CD14-positive monocyte (primary cell): ENCODE measurements around the gene RAX2. TPM values are rescaled to one million over a fixed set of nuclear protein-coding genes. Genes with fewer than 3 reads are reported as not detected.

ENCODE experiments used
- DNase-seq, 3 donors: peaks; one replicate each; pipeline ENCODE4 v3.0.0-alpha.2; 2011 to 2022
- H2AFZ ChIP-seq: 2 replicates; pipeline ENCODE4 v1.6.0; 2012; ENCODE audit warnings: mild to moderate bottlenecking, low read depth, low read length, inconsistent platforms; ENCODE audit not compliant: insufficient read depth, poor library complexity, severe bottlenecking
- H3K27ac ChIP-seq, 2 donors: 1 replicate in 1 of 2; 2 replicates in 1 of 2; pipeline ENCODE4 v1.5.1; 2012 to 2013; ENCODE audit warnings: low read length in 2 of 2, control low read depth in 1 of 2, inconsistent platforms in 1 of 2, low read depth in 1 of 2, mild to moderate bottlenecking in 1 of 2
- H3K27me3 ChIP-seq, 2 donors: one replicate each; pipeline versions ENCODE4 v1.6.0 to v1.6.1; 2011 to 2013; ENCODE audit warnings: low read length in 2 of 2; ENCODE audit not compliant: control insufficient read depth in 2 of 2, insufficient read depth in 2 of 2
- H3K36me3 ChIP-seq, 2 donors: replicated peaks in 1 of 2; 1 replicate in 1 of 2; 2 replicates in 1 of 2; pipeline versions ENCODE4 v1.5.1 to v1.6.1; 2012 to 2013; ENCODE audit warnings: low read length in 2 of 2, control low read depth in 1 of 2, inconsistent platforms in 1 of 2, mild to moderate bottlenecking in 1 of 2; ENCODE audit not compliant: insufficient read depth in 2 of 2, control insufficient read depth in 1 of 2
- H3K4me1 ChIP-seq, 2 donors: 1 replicate in 1 of 2; 2 replicates in 1 of 2; pipeline versions ENCODE4 v1.5.1 to v1.6.1; 2012 to 2013; ENCODE audit warnings: low read length in 2 of 2, control low read depth in 1 of 2, inconsistent platforms in 1 of 2, mild to moderate bottlenecking in 1 of 2, moderate library complexity in 1 of 2; ENCODE audit not compliant: insufficient read depth in 2 of 2, control insufficient read depth in 1 of 2
- H3K4me2 ChIP-seq: replicated peaks from 2 replicates; pipeline ENCODE3; 2012; ENCODE audit warnings: low read length, moderate library complexity, mild to moderate bottlenecking; ENCODE audit not compliant: poor library complexity, severe bottlenecking; ENCODE audit errors: extremely low read depth
- H3K4me3 ChIP-seq, 3 experiments: fragments of 200-600 bp in 1 of 3; sonication (generic) in 1 of 3; replicated peaks in 1 of 3; 1 replicate in 2 of 3; 2 replicates in 1 of 3; pipeline ENCODE4 v1.5.1; 2011 to 2013; ENCODE audit warnings: low read length in 3 of 3, mild to moderate bottlenecking in 3 of 3, control low read depth in 2 of 3, low read depth in 2 of 3, inconsistent platforms in 1 of 3, moderate library complexity in 1 of 3
- H3K79me2 ChIP-seq: 2 replicates; pipeline ENCODE4 v1.6.0; 2012; ENCODE audit warnings: mild to moderate bottlenecking, control low read depth, inconsistent platforms, low read length, moderate library complexity; ENCODE audit not compliant: insufficient read depth
- H3K9ac ChIP-seq: 2 replicates; pipeline ENCODE4 v1.6.0; 2017; ENCODE audit warnings: low read length, mild to moderate bottlenecking; ENCODE audit not compliant: insufficient read depth, poor library complexity, severe bottlenecking
- H3K9me3 ChIP-seq, 2 donors: replicated peaks in 1 of 2; 1 replicate in 1 of 2; 2 replicates in 1 of 2; pipeline versions ENCODE4 v1.5.1 to v1.6.1; 2012 to 2013; ENCODE audit warnings: low read length in 2 of 2, control low read depth in 1 of 2; ENCODE audit not compliant: control insufficient read depth in 1 of 2, insufficient read depth in 1 of 2
- H4K20me1 ChIP-seq: 2 replicates; pipeline ENCODE4 v1.6.0; 2012; ENCODE audit warnings: mild to moderate bottlenecking, low read length, control low read depth, moderate library complexity; ENCODE audit not compliant: insufficient read depth
- H3K27ac Mint-ChIP-seq, 7 donors: one replicate each; pipeline ENCODE4 v1.8.0; 2020; ENCODE audit warnings: mild to moderate bottlenecking in 7 of 7, mixed read lengths in 7 of 7, moderate library complexity in 6 of 7, inconsistent platforms in 2 of 7
- H3K27me3 Mint-ChIP-seq, 3 donors: one replicate each; pipeline ENCODE4 v1.8.0; 2021 to 2022; ENCODE audit warnings: low read depth in 3 of 3, mild to moderate bottlenecking in 3 of 3, mixed read lengths in 3 of 3, moderate library complexity in 3 of 3, inconsistent platforms in 1 of 3
- H3K36me3 Mint-ChIP-seq, 2 donors: one replicate each; pipeline ENCODE4 v1.8.0; 2020; ENCODE audit warnings: mixed read lengths in 2 of 2, inconsistent platforms in 1 of 2, mild to moderate bottlenecking in 1 of 2
- H3K4me1 Mint-ChIP-seq: one replicate; pipeline ENCODE4 v1.8.0; 2020; ENCODE audit warnings: mild to moderate bottlenecking, mixed read lengths
- H3K4me3 Mint-ChIP-seq, 2 donors: one replicate each; pipeline ENCODE4 v1.8.0; 2020; ENCODE audit warnings: mild to moderate bottlenecking in 2 of 2, mixed read lengths in 2 of 2, moderate library complexity in 1 of 2
- H3K9me3 Mint-ChIP-seq, 7 donors: one replicate each; pipeline ENCODE4 v1.8.0; 2020 to 2022; ENCODE audit warnings: mixed read lengths in 7 of 7, mild to moderate bottlenecking in 6 of 7, moderate library complexity in 6 of 7, inconsistent platforms in 2 of 7
- WGBS: methylation state at CpG from one replicate; pipeline ENCODE4 v1.1.5; 2013; ENCODE audit warnings: missing lambda C conversion rate; ENCODE audit not compliant: insufficient coverage; 5-methylcytosine and 5-hydroxymethylcytosine counted together
- intact Hi-C, 2 donors: fragments of 100-400 bp; cut with micrococcal nuclease; formaldehyde crosslinking; loops; one replicate each; pipeline versions ENCODE4 v1.15.0 to v1.15.1; 2023
- polyA plus RNA-seq, 3 donors: library from polyadenylated mRNA; depleted of rRNA in 1 of 3; unstranded in 2 of 3; stranded (reverse) in 1 of 3; fragments of 300-500 nt in 2 of 3; fragments of >200 nt in 1 of 3; fragmentation: Illumina TruSeq in 2 of 3; gene quantifications; 1 replicate in 2 of 3; 2 replicates in 1 of 3; pipeline ENCODE4 v1.2.3, GENCODE V29; 2012 to 2021
- TF ChIP-seq, protein P1 (sequence below): fragments of 200-600 bp; IDR thresholded peaks from one replicate; pipeline ENCODE4 v1.8.0; 2022; ENCODE audit warnings: antibody characterized with exemption, mild to moderate bottlenecking

The RAX2 gene
- polyA plus RNA-seq, 3 donors, result not detected

DNA sequence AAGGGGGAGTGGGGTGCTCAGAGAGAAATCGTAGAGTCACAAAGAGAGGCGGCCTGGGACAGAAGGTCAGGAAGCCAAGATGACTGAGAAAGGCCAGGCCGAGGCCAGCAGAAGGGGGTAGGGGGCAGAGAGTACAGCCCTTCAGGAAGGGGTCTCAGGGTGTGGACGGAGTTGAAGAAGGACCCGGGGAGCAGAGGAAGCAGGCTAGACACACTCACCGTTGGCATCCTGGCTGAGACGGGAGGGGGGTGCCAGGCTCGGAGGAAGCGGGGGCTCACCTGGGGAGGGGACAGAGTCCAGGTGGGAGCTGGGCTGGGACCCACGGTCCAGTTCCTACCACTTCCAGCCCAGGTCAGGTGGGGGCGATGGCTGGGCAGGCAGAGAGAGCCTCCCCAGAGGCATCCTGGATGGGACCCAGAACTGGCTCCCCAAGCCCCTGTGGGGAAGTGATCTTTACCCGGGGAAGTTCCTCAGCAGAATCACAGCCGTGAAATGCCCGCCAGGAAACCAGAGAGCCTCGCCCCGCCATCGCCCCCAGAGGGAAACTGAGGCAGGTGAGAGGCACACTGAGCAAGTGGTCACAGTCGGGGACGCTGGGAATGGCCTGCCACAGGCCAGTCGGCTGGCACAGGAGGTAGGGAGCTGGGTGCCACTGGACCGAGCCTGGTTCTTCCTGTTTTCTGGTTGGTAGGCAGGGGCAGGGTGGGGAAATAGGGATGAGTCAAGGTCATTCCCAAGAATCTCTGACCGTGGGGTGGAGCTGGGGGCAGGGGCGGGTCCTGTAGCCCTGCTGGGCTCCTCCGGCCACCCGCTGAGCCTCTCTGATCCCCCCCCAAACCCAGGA is 12.8 kb upstream of the RAX2 start:
- WGBS, result 25% methylated on average over 21 of the region's 25 CpGs
- Histone ChIP-seq H3K27me3 (peaks cover 0 to 13% of the 10 kb centered on the region in 2 donors), H3K4me2 (peak overlapping the region; percentile 76), H3K36me3 (no peaks in the 10 kb centered on the region), H3K4me1 (peaks cover 7 to 15% of the 10 kb centered on the region in 2 donors), H3K9me3 (peaks cover 22 to 32% of the 10 kb centered on the region in 2 donors), H3K4me3 (peak overlapping the region in 1 of 3 experiments; percentile 64), H3K27ac (no peak overlapping the region), H2AFZ (peak overlapping the region; percentile 50), H4K20me1 (no peaks in the 10 kb centered on the region), H3K9ac (no peak overlapping the region), H3K79me2 (no peaks in the 10 kb centered on the region)
- peak in 1 of 3 donors; percentile 36 for DNase-seq
- Mint-ChIP-seq H3K4me3 (peak overlapping the region; percentile 60 to 78), H3K27me3 (peaks cover 16 to 30% (median 17%) of the 10 kb centered on the region in 3 donors), H3K27ac (peak overlapping the region in 1 of 7 donors; percentile 52), H3K9me3 (peaks cover 19 to 35% (median 23%) of the 10 kb centered on the region in 7 donors), H3K4me1 (peaks cover 9% of the 10 kb centered on the region), H3K36me3 (peaks cover 1 to 7% of the 10 kb centered on the region in 2 donors)
- intact Hi-C loops, result no loop called here
- TF ChIP-seq, protein P1, sequence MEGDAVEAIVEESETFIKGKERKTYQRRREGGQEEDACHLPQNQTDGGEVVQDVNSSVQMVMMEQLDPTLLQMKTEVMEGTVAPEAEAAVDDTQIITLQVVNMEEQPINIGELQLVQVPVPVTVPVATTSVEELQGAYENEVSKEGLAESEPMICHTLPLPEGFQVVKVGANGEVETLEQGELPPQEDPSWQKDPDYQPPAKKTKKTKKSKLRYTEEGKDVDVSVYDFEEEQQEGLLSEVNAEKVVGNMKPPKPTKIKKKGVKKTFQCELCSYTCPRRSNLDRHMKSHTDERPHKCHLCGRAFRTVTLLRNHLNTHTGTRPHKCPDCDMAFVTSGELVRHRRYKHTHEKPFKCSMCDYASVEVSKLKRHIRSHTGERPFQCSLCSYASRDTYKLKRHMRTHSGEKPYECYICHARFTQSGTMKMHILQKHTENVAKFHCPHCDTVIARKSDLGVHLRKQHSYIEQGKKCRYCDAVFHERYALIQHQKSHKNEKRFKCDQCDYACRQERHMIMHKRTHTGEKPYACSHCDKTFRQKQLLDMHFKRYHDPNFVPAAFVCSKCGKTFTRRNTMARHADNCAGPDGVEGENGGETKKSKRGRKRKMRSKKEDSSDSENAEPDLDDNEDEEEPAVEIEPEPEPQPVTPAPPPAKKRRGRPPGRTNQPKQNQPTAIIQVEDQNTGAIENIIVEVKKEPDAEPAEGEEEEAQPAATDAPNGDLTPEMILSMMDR, result no peak

DNA sequence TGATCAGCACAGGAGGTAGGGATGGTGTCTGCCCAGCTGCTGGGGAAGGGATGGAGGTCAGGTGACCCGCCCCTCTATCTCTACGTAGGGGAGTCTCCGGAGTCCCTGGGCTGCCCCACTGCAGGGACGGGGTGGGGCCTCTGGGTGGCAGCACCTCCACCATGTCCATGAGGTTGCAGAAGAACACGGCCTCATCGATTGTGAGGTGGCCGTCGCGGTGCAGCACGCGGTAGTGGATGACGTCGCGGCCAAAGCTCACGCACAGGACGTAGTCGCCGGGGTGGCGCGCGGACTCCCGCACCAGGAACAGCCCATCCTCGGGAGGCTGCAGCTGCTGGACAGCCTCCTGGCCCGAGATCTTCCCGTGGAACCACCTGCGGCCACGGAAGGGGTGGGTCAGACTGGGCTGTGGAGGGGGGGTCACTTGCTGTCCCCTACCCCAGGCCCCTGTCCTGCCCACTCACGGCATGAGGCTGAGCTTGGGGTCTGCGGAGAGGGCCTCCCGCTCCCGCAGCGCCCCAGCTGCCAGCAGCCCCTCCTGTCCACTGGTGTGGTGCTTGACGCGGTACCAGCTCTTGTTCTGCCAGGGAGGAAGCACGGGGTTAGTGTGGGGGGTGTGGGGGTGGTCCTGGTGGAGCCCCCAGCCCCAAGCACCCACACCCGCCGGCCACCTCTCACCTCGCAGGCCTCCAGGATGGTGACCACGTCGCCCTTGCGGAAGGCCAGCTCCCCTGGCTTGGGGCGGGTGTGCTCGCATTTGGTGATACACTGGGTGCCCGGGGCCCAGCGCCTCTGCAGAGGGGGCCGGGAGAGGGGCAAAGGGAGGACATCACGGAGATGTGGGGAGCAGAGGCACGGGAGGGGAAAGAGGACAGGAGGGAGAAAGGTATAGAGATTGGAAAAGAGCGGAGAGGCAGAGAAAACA is 11.9 kb upstream of the RAX2 start:
- TF ChIP-seq, protein P1, result peak; percentile 16
- H3K36me3 Mint-ChIP-seq, result peaks cover 1 to 7% of the 10 kb centered on the region in 2 donors
- H3K9me3 Mint-ChIP-seq, result peaks cover 19 to 35% (median 23%) of the 10 kb centered on the region in 7 donors
- H4K20me1 ChIP-seq, result no peaks in the 10 kb centered on the region
- DNase-seq, result no peak
- no peak overlapping the region for H2AFZ ChIP-seq
- H3K79me2 ChIP-seq, result no peaks in the 10 kb centered on the region
- peaks cover 0 to 13% of the 10 kb centered on the region in 2 donors for H3K27me3 ChIP-seq
- intact Hi-C loops, result no loop called here
- H3K36me3 ChIP-seq, result no peaks in the 10 kb centered on the region
- H3K27ac Mint-ChIP-seq, result peak overlapping the region in 1 of 7 donors; percentile 52
- H3K4me2 ChIP-seq, result no peak overlapping the region
- H3K9ac ChIP-seq, result no peak overlapping the region
- H3K4me3 ChIP-seq, result no peak overlapping the region
- 95% methylated on average over 32 of the region's 49 CpGs for WGBS
- no peak overlapping the region for H3K27ac ChIP-seq
- H3K4me1 Mint-ChIP-seq, result peaks cover 9% of the 10 kb centered on the region
- H3K27me3 Mint-ChIP-seq, result peaks cover 16 to 27% (median 17%) of the 10 kb centered on the region in 3 donors
- peaks cover 7 to 15% of the 10 kb centered on the region in 2 donors for H3K4me1 ChIP-seq
- H3K9me3 ChIP-seq, result peaks cover 22 to 32% of the 10 kb centered on the region in 2 donors
- no peak overlapping the region for H3K4me3 Mint-ChIP-seq
